ENCODE data around the gene PDE6D. TPM values are rescaled to one million over a fixed set of nuclear protein-coding genes. Genes with fewer than 3 reads are reported as not detected.

PDE6D gene
- total RNA-seq, 1 experiment from 2014 or later, result 43.8 TPM

Other genes with a start within 250 kb of the PDE6D start
- not detected in 2 replicates for gene TEX44, start 188.4 kb downstream of the PDE6D start, total RNA-seq (2014; rRNA removed)
- gene PTMA, start 72.8 kb downstream of the PDE6D start, total RNA-seq (2014; rRNA removed), result 1,625 and 2,032 TPM in 2 replicates
- 37.6 and 43.5 TPM in 2 replicates for gene COPS7B, start 5.2 kb upstream of the PDE6D start, total RNA-seq (2014; rRNA removed)
- gene NPPC, start 145.1 kb upstream of the PDE6D start, total RNA-seq (2014; rRNA removed), result not detected in 2 replicates
- 22.8 and 24.5 TPM in 2 replicates for gene DIS3L2, start 180.4 kb upstream of the PDE6D start, total RNA-seq (2014; rRNA removed)

Data from PC-3 (cell line).